ENCODE data around the gene LBX2. TPM values are rescaled to one million over a fixed set of nuclear protein-coding genes. Genes with fewer than 3 reads are reported as not detected.

Gene LBX2
- total and polyA plus RNA-seq, 8 donors: 0.21 to 2.3 (median 1.1) TPM

- WGBS, 2 donors: 61 to 67% methylated on average over 5 of the region's 5 CpGs
- intact Hi-C loops (cut with DNase I): no loop called here
- Histone ChIP-seq H3K9me3 (no peaks in the 10 kb centered on the region), H3K27ac (no peak overlapping the region), H3K4me3 (no peak overlapping the region), H3K36me3 (no peaks in the 10 kb centered on the region), H3K4me1 (no peaks in the 10 kb centered on the region), H3K27me3 (no peaks in the 10 kb centered on the region)
- DNase-seq (no peak), ATAC-seq (no peak), FAIRE-seq (no peak)
- TF ChIP-seq, protein P1, sequence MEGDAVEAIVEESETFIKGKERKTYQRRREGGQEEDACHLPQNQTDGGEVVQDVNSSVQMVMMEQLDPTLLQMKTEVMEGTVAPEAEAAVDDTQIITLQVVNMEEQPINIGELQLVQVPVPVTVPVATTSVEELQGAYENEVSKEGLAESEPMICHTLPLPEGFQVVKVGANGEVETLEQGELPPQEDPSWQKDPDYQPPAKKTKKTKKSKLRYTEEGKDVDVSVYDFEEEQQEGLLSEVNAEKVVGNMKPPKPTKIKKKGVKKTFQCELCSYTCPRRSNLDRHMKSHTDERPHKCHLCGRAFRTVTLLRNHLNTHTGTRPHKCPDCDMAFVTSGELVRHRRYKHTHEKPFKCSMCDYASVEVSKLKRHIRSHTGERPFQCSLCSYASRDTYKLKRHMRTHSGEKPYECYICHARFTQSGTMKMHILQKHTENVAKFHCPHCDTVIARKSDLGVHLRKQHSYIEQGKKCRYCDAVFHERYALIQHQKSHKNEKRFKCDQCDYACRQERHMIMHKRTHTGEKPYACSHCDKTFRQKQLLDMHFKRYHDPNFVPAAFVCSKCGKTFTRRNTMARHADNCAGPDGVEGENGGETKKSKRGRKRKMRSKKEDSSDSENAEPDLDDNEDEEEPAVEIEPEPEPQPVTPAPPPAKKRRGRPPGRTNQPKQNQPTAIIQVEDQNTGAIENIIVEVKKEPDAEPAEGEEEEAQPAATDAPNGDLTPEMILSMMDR (IDR thresholded peaks at IDR 0.05): no peak
Measured at GRCh38 chr2:74540291-74540690, 40.9 kb upstream of the LBX2 start.

DNA sequence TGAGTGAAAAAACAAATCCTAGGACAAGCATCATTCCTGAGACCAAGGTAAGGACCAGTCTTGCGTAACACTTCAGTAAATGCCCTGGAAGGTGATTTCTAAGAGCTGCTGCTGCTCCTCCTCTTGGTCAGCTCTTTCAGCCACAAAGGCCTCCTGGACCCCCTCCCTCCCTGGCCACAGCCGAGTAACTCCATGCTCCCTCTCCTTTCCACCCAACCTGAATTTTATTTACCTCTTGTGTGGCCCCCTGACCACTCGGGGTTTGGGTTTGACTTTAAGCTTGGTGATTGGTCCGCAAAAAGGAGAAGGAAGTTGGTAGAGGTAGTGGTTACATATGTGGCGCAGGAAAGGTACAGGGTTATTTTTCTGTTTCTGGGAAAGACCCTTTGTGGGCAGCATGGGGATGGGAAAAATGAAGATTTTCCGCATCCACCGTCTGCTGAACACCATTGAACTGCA lies 39.5 kb upstream of the LBX2 start:
- no peak for ATAC-seq
- TF ChIP-seq, protein P1 (IDR thresholded peaks at IDR 0.05): no peak
- H3K4me3 ChIP-seq: no peak overlapping the region
- H3K9me3 ChIP-seq: no peaks in the 10 kb centered on the region
- no peaks in the 10 kb centered on the region for H3K27me3 ChIP-seq
- WGBS, 2 donors: 52 to 59% methylated on average over 7 of the region's 7 CpGs
- intact Hi-C loops (cut with DNase I): no loop called here
- no peak for DNase-seq
- no peaks in the 10 kb centered on the region for H3K36me3 ChIP-seq
- no peak for FAIRE-seq
- no peaks in the 10 kb centered on the region for H3K4me1 ChIP-seq
- H3K27ac ChIP-seq: no peak overlapping the region

DNA sequence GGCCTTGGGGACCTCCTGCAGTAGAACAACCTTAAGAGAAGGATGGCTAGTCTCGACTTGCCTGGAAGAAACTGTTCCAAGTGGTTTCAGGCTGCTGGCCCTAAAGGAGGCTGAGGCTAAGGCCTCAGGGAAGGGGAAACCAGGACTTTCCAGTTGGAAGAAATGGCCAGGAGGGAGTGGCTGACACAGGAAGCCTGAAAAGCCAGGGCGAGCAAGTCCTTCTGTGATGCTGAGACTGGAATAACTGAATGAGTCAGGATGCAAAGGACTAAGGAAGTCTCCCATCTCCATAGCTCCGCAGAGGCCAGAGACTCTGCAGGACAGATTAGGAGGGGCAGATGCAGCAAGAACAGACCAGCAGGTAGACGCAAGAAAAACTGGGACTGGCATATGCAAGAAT lies 37.7 kb upstream of the LBX2 start:
- ATAC-seq: no peak
- H3K36me3 ChIP-seq: no peaks in the 10 kb centered on the region
- H3K9me3 ChIP-seq: no peaks in the 10 kb centered on the region
- no peak for FAIRE-seq
- H3K27me3 ChIP-seq: no peaks in the 10 kb centered on the region
- TF ChIP-seq, protein P1 (IDR thresholded peaks at IDR 0.05): no peak
- intact Hi-C loops (cut with DNase I): no loop called here
- DNase-seq: no peak
- H3K4me1 ChIP-seq: no peaks in the 10 kb centered on the region
- H3K27ac ChIP-seq: no peak overlapping the region
- 45 to 55% methylated on average over 4 of the region's 4 CpGs for whole genome bisulfite sequencing, 2 donors
- H3K4me3 ChIP-seq: no peak overlapping the region

- Histone ChIP-seq H3K4me1 (peaks cover 0 to under 1% (median 0%) of the 10 kb centered on the region in 3 donors), H3K27me3 (no peaks in the 10 kb centered on the region), H3K9me3 (no peaks in the 10 kb centered on the region), H3K27ac (no peak overlapping the region), H3K4me3 (no peak overlapping the region), H3K36me3 (no peaks in the 10 kb centered on the region)
- DNase-seq: peak in 2 of 6 donors; percentile 23 to 43
- 60 to 78% methylated on average over 23 of the region's 23 CpGs for WGBS, 2 donors
- ATAC-seq: no peak
- intact Hi-C loops (cut with DNase I): no loop called here
- TF ChIP-seq, protein P1 (IDR thresholded peaks at IDR 0.05): no peak
- no peak for FAIRE-seq
Measured at GRCh38 chr2:74536166-74536950, 37.0 kb upstream of the LBX2 start.

DNA sequence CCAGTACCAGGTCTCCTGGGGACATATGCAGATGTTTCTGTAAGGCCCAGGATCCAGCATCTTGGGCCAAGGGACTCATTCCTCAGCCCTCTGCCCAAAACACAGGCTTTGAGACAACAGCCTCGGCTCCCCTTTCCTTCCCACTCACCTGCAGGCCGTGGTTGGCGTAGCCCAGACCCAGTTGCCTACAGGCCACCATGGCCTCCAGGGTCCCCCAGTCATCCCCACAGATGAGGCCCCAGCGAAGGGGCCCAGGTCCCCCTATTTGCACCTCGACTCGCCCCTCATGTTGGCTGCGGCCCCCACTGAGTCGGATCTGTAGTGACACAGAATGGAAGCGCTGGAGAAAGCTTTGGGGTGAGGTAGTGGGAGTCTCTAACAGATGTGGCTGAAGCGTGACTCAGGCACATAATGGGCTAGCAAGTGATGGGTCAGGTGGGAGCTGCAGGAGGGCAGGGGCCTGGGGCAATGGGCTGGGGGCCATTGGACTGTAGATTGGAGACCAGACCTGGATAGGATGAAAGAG lies 36.1 kb upstream of the LBX2 start:
- DNase-seq (peak in 2 of 6 donors; percentile 10 to 46), FAIRE-seq (no peak), ATAC-seq (no peak)
- TF ChIP-seq, protein P1 (IDR thresholded peaks at IDR 0.05): no peak
- Histone ChIP-seq H3K36me3 (no peaks in the 10 kb centered on the region), H3K9me3 (no peaks in the 10 kb centered on the region), H3K27ac (no peak overlapping the region), H3K27me3 (no peaks in the 10 kb centered on the region), H3K4me1 (peaks cover 0 to 8% (median 7%) of the 10 kb centered on the region in 3 donors), H3K4me3 (no peak overlapping the region)
- WGBS, 2 donors: 77 to 82% methylated on average over 10 of the region's 10 CpGs
- intact Hi-C loops (cut with DNase I): no loop called here

All from pancreas (tissue), 10 donors.